ENCODE results near the gene TTLL1. TPM values are rescaled to one million over a fixed set of nuclear protein-coding genes. Genes with fewer than 3 reads are reported as not detected.

Gene TTLL1
- total RNA-seq (2021) (5.5 to 9.6 TPM (median 8.4 TPM) in 3 replicates), Bru-seq, nascent RNA (percentile 41 among the genes with signal in this experiment)
- long read RNA-seq, experiment 1, transcript TTLL1-201 (11 exons, 1,645 nt), result major isoform, 20 of 23 reads
- long read RNA-seq, experiment 1, partial matches to known transcripts, result 3 of 23 reads
- long read RNA-seq, experiment 1, other reads (novel, unspliced or antisense), result 0 of 23 reads
- long read RNA-seq, experiment 2, transcript TTLL1-201 (11 exons, 1,645 nt), result major isoform, 10 of 19 reads
- long read RNA-seq, experiment 2, partial matches to known transcripts, result 3 of 19 reads
- long read RNA-seq, experiment 2, other reads (novel, unspliced or antisense), result 6 of 19 reads
- long read RNA-seq, experiment 3, partial matches to known transcripts, result 2 of 7 reads
- long read RNA-seq, experiment 3, other reads (novel, unspliced or antisense), result 2 of 7 reads

DNA sequence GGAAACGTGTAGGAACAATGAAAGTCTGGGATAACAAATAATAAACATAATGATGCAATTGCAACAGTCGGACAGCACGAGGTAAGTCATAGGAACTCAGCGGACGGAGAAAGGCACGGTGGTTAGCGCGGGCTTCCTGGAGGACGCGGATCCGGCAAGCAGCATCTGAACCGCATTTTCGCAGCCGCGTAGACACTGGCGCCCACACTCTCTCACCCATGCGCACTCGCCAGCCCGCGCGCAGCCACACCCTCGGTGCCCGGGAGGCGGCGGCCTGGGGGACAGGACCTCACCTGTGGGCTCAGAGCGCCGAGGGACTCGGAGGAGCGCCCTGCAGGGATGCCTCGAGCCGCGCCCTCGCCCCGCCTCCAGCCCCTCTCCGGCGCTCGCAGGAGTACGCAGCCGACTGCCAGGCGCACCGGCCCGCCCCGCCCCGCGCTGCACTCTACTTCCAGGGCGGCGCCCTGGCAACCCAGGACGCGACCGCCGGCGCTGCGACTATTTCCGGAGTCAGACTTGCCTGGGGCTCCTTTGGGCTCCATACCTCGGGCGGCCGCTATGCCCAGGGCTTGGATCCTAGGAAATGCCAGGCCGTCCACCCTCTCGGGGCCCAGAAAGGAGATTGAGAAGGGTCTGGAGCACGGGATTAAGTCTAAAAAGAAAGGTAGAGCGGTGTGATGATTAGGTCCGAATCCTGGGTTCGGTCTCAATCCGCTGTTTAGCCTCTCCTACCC is at the start of gene TTLL1:
TTLL1 (minus strand) TSS at position 408 of the 734 bp plus-strand sequence. CDS start 13,805 bp downstream, outside the sequence.
- peak within 1 kb of the TSS; percentile 92 for H3K4me3 Mint-ChIP-seq
- peak; percentile 93 for DNase-seq (ENCODE audit: low spot score)
- H3K9me3 Mint-ChIP-seq, result no peaks in the 10 kb centered on the region
- ChIA-PET CTCF (no interaction called here), POLR2A (no interaction called here)
- peak within 1 kb of the TSS; percentile 96; the same call in 1 of the 2 replicates for H3K27ac Mint-ChIP-seq
- no peaks in the 10 kb centered on the region for H3K27me3 Mint-ChIP-seq (ENCODE audit: low read depth)
- no peaks in the 10 kb centered on the region; the same call in 1 of the 2 replicates for H3K36me3 Mint-ChIP-seq
- 0 out of 2 replicates have a peak, but pooled peaks cover 2% of the 10 kb centered on the region for H3K4me1 Mint-ChIP-seq
- ATAC-seq, result peak; percentile 96
- TF ChIP-seq, protein P1, sequence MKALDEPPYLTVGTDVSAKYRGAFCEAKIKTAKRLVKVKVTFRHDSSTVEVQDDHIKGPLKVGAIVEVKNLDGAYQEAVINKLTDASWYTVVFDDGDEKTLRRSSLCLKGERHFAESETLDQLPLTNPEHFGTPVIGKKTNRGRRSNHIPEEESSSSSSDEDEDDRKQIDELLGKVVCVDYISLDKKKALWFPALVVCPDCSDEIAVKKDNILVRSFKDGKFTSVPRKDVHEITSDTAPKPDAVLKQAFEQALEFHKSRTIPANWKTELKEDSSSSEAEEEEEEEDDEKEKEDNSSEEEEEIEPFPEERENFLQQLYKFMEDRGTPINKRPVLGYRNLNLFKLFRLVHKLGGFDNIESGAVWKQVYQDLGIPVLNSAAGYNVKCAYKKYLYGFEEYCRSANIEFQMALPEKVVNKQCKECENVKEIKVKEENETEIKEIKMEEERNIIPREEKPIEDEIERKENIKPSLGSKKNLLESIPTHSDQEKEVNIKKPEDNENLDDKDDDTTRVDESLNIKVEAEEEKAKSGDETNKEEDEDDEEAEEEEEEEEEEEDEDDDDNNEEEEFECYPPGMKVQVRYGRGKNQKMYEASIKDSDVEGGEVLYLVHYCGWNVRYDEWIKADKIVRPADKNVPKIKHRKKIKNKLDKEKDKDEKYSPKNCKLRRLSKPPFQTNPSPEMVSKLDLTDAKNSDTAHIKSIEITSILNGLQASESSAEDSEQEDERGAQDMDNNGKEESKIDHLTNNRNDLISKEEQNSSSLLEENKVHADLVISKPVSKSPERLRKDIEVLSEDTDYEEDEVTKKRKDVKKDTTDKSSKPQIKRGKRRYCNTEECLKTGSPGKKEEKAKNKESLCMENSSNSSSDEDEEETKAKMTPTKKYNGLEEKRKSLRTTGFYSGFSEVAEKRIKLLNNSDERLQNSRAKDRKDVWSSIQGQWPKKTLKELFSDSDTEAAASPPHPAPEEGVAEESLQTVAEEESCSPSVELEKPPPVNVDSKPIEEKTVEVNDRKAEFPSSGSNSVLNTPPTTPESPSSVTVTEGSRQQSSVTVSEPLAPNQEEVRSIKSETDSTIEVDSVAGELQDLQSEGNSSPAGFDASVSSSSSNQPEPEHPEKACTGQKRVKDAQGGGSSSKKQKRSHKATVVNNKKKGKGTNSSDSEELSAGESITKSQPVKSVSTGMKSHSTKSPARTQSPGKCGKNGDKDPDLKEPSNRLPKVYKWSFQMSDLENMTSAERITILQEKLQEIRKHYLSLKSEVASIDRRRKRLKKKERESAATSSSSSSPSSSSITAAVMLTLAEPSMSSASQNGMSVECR (CRISPR knock-in tag; IDR thresholded peaks at IDR 0.05; ENCODE audit: borderline replicate concordance), result no peak; the same call in 1 of the 2 replicates
- TF ChIP-seq, protein P2, sequence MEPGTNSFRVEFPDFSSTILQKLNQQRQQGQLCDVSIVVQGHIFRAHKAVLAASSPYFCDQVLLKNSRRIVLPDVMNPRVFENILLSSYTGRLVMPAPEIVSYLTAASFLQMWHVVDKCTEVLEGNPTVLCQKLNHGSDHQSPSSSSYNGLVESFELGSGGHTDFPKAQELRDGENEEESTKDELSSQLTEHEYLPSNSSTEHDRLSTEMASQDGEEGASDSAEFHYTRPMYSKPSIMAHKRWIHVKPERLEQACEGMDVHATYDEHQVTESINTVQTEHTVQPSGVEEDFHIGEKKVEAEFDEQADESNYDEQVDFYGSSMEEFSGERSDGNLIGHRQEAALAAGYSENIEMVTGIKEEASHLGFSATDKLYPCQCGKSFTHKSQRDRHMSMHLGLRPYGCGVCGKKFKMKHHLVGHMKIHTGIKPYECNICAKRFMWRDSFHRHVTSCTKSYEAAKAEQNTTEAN (CRISPR knock-in tag; IDR thresholded peaks at IDR 0.05), result no peak
- TF ChIP-seq, protein P3, sequence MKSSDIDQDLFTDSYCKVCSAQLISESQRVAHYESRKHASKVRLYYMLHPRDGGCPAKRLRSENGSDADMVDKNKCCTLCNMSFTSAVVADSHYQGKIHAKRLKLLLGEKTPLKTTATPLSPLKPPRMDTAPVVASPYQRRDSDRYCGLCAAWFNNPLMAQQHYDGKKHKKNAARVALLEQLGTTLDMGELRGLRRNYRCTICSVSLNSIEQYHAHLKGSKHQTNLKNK (CRISPR knock-in tag; IDR thresholded peaks at IDR 0.05), result no peak
- TF ChIP-seq CREM (CRISPR knock-in tag; IDR thresholded peaks at IDR 0.05), result 0 out of 2 replicates have a peak, but pooled peaks have one; percentile 64
- TF ChIP-seq, protein P4, sequence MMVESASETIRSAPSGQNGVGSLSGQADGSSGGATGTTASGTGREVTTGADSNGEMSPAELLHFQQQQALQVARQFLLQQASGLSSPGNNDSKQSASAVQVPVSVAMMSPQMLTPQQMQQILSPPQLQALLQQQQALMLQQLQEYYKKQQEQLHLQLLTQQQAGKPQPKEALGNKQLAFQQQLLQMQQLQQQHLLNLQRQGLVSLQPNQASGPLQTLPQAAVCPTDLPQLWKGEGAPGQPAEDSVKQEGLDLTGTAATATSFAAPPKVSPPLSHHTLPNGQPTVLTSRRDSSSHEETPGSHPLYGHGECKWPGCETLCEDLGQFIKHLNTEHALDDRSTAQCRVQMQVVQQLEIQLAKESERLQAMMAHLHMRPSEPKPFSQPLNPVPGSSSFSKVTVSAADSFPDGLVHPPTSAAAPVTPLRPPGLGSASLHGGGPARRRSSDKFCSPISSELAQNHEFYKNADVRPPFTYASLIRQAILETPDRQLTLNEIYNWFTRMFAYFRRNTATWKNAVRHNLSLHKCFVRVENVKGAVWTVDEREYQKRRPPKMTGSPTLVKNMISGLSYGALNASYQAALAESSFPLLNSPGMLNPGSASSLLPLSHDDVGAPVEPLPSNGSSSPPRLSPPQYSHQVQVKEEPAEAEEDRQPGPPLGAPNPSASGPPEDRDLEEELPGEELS (CRISPR knock-in tag; IDR thresholded peaks at IDR 0.05), result peak; percentile 69; the same call in 1 of the 2 replicates
- TF ChIP-seq, protein P5, sequence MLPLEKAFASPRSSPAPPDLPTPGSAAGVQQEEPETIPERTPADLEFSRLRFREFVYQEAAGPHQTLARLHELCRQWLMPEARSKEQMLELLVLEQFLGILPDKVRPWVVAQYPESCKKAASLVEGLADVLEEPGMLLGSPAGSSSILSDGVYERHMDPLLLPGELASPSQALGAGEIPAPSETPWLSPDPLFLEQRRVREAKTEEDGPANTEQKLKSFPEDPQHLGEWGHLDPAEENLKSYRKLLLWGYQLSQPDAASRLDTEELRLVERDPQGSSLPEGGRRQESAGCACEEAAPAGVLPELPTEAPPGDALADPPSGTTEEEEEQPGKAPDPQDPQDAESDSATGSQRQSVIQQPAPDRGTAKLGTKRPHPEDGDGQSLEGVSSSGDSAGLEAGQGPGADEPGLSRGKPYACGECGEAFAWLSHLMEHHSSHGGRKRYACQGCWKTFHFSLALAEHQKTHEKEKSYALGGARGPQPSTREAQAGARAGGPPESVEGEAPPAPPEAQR (CRISPR knock-in tag; IDR thresholded peaks at IDR 0.05), result no peak
- no peak for TF ChIP-seq ZNF121 (CRISPR knock-in tag; IDR thresholded peaks at IDR 0.05)
- TF ChIP-seq RELA (CRISPR knock-in tag; IDR thresholded peaks at IDR 0.05; ENCODE audit: borderline replicate concordance), result peak; percentile 85; the same call in 1 of the 2 replicates
- TF ChIP-seq, protein P6, sequence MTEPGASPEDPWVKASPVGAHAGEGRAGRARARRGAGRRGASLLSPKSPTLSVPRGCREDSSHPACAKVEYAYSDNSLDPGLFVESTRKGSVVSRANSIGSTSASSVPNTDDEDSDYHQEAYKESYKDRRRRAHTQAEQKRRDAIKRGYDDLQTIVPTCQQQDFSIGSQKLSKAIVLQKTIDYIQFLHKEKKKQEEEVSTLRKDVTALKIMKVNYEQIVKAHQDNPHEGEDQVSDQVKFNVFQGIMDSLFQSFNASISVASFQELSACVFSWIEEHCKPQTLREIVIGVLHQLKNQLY (CRISPR knock-in tag; IDR thresholded peaks at IDR 0.05), result no peak
- TF ChIP-seq ELF4 (CRISPR knock-in tag; IDR thresholded peaks at IDR 0.05; ENCODE audit: low read depth), result no peak
- TF ChIP-seq, protein P7, sequence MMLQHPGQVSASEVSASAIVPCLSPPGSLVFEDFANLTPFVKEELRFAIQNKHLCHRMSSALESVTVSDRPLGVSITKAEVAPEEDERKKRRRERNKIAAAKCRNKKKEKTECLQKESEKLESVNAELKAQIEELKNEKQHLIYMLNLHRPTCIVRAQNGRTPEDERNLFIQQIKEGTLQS (CRISPR knock-in tag; conservative IDR thresholded peaks at IDR 0.05), result no peak
- TF ChIP-seq ETV6 (CRISPR knock-in tag; IDR thresholded peaks at IDR 0.05), result peak; percentile 92
- no peak for TF ChIP-seq SOX15 (CRISPR knock-in tag; IDR thresholded peaks at IDR 0.05)
- TF ChIP-seq ZNF232 (CRISPR knock-in tag; IDR thresholded peaks at IDR 0.05), result no peak
- TF ChIP-seq, protein P8, sequence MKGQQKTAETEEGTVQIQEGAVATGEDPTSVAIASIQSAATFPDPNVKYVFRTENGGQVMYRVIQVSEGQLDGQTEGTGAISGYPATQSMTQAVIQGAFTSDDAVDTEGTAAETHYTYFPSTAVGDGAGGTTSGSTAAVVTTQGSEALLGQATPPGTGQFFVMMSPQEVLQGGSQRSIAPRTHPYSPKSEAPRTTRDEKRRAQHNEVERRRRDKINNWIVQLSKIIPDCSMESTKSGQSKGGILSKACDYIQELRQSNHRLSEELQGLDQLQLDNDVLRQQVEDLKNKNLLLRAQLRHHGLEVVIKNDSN (CRISPR knock-in tag; IDR thresholded peaks at IDR 0.05), result no peak
- no peak for TF ChIP-seq ZNF396 (CRISPR knock-in tag; IDR thresholded peaks at IDR 0.05; ENCODE audit: borderline replicate concordance)
- no peak for TF ChIP-seq TCF7 (CRISPR knock-in tag; IDR thresholded peaks at IDR 0.05; ENCODE audit: low read depth)
- no peak for TF ChIP-seq ZNF263 (CRISPR knock-in tag; IDR thresholded peaks at IDR 0.05; ENCODE audit: low read depth)
- TF ChIP-seq ZNF138 (CRISPR knock-in tag; conservative IDR thresholded peaks at IDR 0.05), result no peak
- no peak for TF ChIP-seq NR3C1 (CRISPR knock-in tag; conservative IDR thresholded peaks at IDR 0.05; ENCODE audit: low read depth)
